Activated CD8-positive, alpha-beta memory T cell treated with anti-CD3 and anti-CD28 coated beads, Interleukin-2, amount 10 ng/mL, durations not matched to agents 7 days and 5 days (primary cell): ENCODE measurements around the gene DCHS2. TPM values are rescaled to one million over a fixed set of nuclear protein-coding genes. Genes with fewer than 3 reads are reported as not detected.

ENCODE experiments used
- ATAC-seq: fragments of 150-1000 bp; cut with Tn5 transposase; one replicate; pipeline ENCODE4 v1.10.0; 2021; ENCODE audit warnings: moderate library complexity
- CTCF ChIA-PET: fragments of 350-600 bp; sonication (Branson Sonifier 250); formaldehyde crosslinking; loops from one replicate; lab custom pipeline; 2021; ENCODE audit warnings: antibody characterized with exemption; lab: Charles Lee
- DNase-seq: peaks from one replicate; pipeline ENCODE4 v3.0.0-alpha.2; 2020
- H3K27ac Mint-ChIP-seq: one replicate; pipeline ENCODE4 v1.8.0; 2021; ENCODE audit warnings: mild to moderate bottlenecking, mixed read lengths
- H3K27me3 Mint-ChIP-seq: one replicate; pipeline ENCODE4 v1.8.0; 2021; ENCODE audit warnings: mixed read lengths
- H3K36me3 Mint-ChIP-seq: one replicate; pipeline ENCODE4 v1.8.0; 2021; ENCODE audit warnings: mild to moderate bottlenecking, mixed read lengths
- H3K4me1 Mint-ChIP-seq: one replicate; pipeline ENCODE4 v1.8.0; 2021; ENCODE audit warnings: mixed read lengths
- H3K4me3 Mint-ChIP-seq: one replicate; pipeline ENCODE4 v1.8.0; 2021; ENCODE audit warnings: mild to moderate bottlenecking, moderate library complexity, mixed read lengths
- H3K9me3 Mint-ChIP-seq: one replicate; pipeline ENCODE4 v1.8.0; 2022; ENCODE audit warnings: low read depth, mixed read lengths
- total RNA-seq, 2 experiments: library from RNA; stranded (reverse); gene quantifications; one replicate each; pipeline ENCODE4 v1.2.3, GENCODE V29; 2021

DCHS2 gene
- total RNA-seq, 2 experiments from 2014 or later = not detected

DNA sequence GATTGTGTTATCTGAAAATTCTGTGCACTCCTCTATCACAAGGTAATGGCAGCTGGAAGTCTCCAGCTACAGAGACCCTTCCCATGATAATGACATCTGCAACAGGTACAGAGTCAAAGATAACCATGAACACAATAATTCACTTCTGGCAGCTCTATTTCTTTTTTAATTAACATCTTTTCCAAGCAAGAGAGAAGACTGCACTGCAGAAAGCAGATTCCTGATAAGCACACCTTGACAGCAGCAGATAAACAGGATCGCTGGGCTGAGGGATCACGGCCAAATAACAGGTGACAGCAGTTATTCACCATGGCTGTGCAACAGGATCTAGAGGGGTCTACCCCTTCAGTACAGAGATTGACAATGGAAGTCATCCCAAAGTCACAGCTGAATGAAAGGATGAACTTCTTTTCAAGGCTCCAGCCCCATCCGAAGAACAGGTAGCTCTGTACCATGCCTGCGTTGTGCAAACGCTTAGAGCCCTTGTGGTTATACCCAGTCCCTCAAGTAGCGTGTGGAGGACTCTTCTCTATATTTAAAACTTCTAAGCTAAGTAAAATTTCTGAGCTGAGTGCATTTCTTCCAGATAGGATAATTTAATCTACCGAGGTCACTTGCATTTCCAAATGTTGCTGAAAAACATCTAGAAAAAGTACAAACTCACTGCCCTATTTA is 66.7 kb downstream of the DCHS2 start:
- Mint-ChIP-seq H3K4me1 (no peaks in the 10 kb centered on the region), H3K27me3 (peaks cover 20% of the 10 kb centered on the region), H3K36me3 (no peaks in the 10 kb centered on the region), H3K9me3 (no peaks in the 10 kb centered on the region), H3K27ac (no peak overlapping the region), H3K4me3 (no peak overlapping the region)
- ATAC-seq (no peak), DNase-seq (no peak)
- CTCF ChIA-PET = interaction anchor here (1.4 kb wide), 1 partner anchor 11 kb away, joined by 5 read pairs; no protein-coding TSS in a partner anchor

DNA sequence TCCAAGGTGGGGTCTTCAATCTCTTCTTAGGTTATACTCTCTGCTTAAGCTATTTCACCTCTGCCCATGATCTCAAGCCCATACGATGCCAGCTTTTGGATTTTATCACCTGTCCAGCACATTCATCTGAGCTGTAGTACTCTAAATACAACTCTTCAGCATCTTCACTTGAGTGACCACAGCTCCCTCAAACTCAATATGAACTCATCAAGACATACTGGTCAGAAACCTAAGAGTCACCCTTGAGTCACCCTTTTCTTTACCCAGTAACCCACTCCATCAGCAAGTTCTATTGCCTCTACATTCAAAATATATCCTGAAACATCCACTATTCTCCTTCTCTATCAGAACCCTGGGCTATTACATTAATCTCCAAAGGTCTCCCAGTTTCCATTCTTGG is 69.4 kb downstream of the DCHS2 start:
- Mint-ChIP-seq H3K27me3 (peaks cover 32% of the 10 kb centered on the region), H3K36me3 (no peaks in the 10 kb centered on the region), H3K4me1 (peaks cover 3% of the 10 kb centered on the region), H3K27ac (no peak overlapping the region), H3K9me3 (no peaks in the 10 kb centered on the region), H3K4me3 (no peak overlapping the region)
- CTCF ChIA-PET = no interaction called here
- ATAC-seq (no peak), DNase-seq (no peak)

DNA sequence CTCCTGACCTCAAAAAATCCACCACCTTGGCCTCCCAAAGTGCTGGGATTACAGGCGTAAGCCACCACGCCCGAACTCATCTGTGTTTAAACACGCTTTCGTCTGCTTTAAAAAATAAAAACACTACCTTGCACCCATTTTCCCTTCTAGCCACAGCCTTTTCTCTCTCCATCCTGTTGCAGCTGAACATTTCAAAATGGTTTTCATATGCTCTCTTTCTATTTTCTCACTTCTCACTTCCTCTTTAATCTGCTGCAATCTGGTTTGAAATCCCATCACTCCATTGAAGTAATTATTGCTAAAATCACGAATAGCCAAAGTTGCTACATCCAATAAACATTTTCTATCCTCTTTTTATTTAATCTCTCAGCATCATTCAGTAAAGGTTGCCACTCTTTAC is 70.0 kb downstream of the DCHS2 start:
- no peak overlapping the region for H3K4me3 Mint-ChIP-seq
- peaks cover 37% of the 10 kb centered on the region for H3K27me3 Mint-ChIP-seq
- peaks cover 7% of the 10 kb centered on the region for H3K4me1 Mint-ChIP-seq
- no peak overlapping the region for H3K27ac Mint-ChIP-seq
- CTCF ChIA-PET = no interaction called here
- DNase-seq (no peak), ATAC-seq (no peak)
- H3K36me3 Mint-ChIP-seq = no peaks in the 10 kb centered on the region
- no peaks in the 10 kb centered on the region for H3K9me3 Mint-ChIP-seq

DNA sequence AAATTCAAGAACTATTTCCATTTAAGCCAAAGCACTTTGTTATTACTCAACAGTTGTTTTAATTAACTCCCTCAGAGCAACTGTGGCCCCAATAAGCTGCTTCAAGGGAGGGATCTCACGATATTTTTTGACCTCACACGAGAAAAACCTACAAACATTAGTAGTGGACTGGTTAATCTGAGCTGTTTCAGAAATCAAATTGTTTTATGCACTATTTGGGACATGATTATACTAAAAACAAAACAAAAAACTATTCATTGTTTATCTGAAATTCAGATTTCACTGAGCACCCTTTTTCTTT is 74.3 kb downstream of the DCHS2 start:
- CTCF ChIA-PET = no interaction called here
- DNase-seq (no peak), ATAC-seq (no peak)
- peaks cover 14% of the 10 kb centered on the region for H3K4me1 Mint-ChIP-seq
- no peaks in the 10 kb centered on the region for H3K36me3 Mint-ChIP-seq
- no peak overlapping the region for H3K4me3 Mint-ChIP-seq
- H3K27ac Mint-ChIP-seq = no peak overlapping the region
- peaks cover 57% of the 10 kb centered on the region for H3K27me3 Mint-ChIP-seq
- no peaks in the 10 kb centered on the region for H3K9me3 Mint-ChIP-seq

DNA sequence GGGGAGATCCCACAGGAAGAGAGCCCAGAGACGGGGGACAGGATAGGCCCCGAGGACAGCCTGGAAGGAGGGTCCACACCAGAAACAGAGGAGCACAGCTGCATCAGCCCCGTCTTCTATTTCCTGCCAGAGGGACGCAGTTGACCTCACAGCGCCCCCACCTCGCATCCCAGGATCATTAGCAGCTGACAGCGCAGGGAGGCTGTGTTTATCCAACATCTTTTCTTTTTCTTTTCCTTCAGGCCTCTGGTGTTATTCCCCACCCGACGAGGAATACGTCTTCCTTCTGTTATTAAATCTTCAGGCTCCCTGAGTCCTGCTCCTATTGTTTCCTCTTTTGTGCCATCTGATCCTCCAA is 75.4 kb downstream of the DCHS2 start:
- DNase-seq (no peak), ATAC-seq (no peak)
- no peaks in the 10 kb centered on the region for H3K36me3 Mint-ChIP-seq
- CTCF ChIA-PET = no interaction called here
- peak overlapping the region; percentile 9 for H3K4me3 Mint-ChIP-seq
- no peaks in the 10 kb centered on the region for H3K9me3 Mint-ChIP-seq
- H3K27me3 Mint-ChIP-seq = peaks cover 53% of the 10 kb centered on the region
- H3K4me1 Mint-ChIP-seq = peaks cover 14% of the 10 kb centered on the region
- H3K27ac Mint-ChIP-seq = no peak overlapping the region

DNA sequence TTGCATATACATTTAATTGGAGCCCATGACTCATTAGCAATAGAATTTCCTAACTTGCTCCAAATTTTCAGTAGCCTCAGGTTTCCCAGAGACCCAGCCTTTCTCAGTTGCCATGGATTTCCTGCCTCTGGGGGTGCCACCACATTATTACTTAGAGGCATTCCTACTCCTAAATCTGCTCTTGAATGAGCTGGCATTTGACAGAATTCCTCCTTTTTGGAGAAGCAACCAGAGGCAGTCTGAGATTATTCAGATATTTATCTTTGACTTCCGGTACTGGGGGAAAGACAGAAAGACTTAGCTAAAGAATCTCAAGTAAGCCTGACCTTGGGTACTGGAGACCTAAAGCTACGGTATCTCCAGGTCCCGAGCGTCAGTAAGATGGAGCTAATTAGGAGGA is 76.3 kb downstream of the DCHS2 start:
- no peaks in the 10 kb centered on the region for H3K36me3 Mint-ChIP-seq
- no peak for ATAC-seq
- H3K4me3 Mint-ChIP-seq = no peak overlapping the region
- no peak overlapping the region for H3K27ac Mint-ChIP-seq
- H3K9me3 Mint-ChIP-seq = no peaks in the 10 kb centered on the region
- CTCF ChIA-PET = no interaction called here
- peaks cover 59% of the 10 kb centered on the region for H3K27me3 Mint-ChIP-seq
- no peak for DNase-seq
- peaks cover 14% of the 10 kb centered on the region for H3K4me1 Mint-ChIP-seq

DNA sequence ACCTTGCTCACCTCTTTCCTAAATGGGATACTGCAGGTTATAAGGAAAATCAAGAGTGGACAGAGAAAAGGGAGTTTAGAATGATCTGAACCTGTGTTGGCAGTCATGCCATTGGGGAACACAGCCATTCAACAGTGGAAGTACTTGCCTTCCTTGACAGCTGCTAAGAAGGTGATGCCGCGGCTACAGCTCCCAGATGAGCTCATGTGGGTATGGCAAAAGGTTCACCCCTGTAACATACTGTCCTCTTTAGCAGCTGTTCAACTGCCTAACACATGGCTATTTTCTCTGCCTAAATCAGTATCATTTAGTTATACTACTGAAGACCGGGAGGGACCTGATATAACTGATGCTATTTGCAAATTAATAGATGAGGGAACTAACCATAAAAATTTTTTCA is 76.8 kb downstream of the DCHS2 start:
- DNase-seq (no peak), ATAC-seq (no peak)
- Mint-ChIP-seq H3K4me3 (no peak overlapping the region), H3K27ac (no peak overlapping the region), H3K9me3 (no peaks in the 10 kb centered on the region), H3K36me3 (no peaks in the 10 kb centered on the region), H3K27me3 (peaks cover 55% of the 10 kb centered on the region), H3K4me1 (peaks cover 14% of the 10 kb centered on the region)
- CTCF ChIA-PET = no interaction called here

DNA sequence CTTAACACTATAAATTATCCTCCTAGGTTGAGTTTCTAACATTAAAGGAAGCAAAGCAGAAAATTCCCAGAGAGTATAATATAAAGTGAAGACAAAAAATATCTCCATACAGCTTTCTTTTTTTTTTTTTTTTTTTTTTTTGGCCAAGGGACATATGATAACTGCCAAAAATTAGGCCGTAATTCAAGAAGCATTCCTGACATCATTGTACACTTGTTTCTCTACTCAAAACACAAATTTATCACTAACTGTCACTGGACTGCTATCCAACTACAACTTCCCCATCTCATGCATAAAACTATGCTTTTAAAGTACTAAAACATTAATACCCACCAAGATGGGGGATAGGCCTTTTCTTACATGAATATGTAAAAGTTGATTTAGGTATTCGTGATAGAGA is 77.2 kb downstream of the DCHS2 start:
- no peak overlapping the region for H3K27ac Mint-ChIP-seq
- ATAC-seq (no peak), DNase-seq (no peak)
- CTCF ChIA-PET = interaction anchor here (1.0 kb wide), 1 partner anchor 10 kb away, joined by 5 read pairs; no protein-coding TSS in a partner anchor
- peaks cover 52% of the 10 kb centered on the region for H3K27me3 Mint-ChIP-seq
- H3K4me3 Mint-ChIP-seq = no peak overlapping the region
- H3K4me1 Mint-ChIP-seq = peaks cover 14% of the 10 kb centered on the region
- no peaks in the 10 kb centered on the region for H3K9me3 Mint-ChIP-seq
- H3K36me3 Mint-ChIP-seq = no peaks in the 10 kb centered on the region

DNA sequence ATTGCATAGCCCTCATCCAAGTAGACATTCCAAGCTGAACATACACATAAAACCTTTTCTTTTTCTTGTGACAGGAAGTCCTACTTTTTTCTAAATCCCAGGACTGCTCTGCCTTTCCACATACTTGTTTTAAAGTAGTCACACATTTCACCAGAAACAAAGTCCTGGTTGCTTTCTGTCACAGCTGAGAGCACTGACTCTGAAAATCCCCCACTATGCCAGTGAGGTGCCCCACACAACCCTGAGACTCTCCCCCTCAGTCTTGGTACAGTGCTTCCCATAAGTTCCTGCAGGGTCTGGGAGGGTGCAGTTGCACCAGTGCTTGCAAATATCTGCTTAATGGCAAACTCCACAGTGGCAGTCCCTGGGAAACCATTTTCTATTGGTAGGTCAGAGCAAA is 84.2 kb downstream of the DCHS2 start:
- H3K9me3 Mint-ChIP-seq = no peaks in the 10 kb centered on the region
- ATAC-seq (no peak), DNase-seq (no peak)
- no peak overlapping the region for H3K4me3 Mint-ChIP-seq
- H3K36me3 Mint-ChIP-seq = no peaks in the 10 kb centered on the region
- CTCF ChIA-PET = no interaction called here
- peaks cover 10% of the 10 kb centered on the region for H3K27me3 Mint-ChIP-seq
- no peak overlapping the region for H3K27ac Mint-ChIP-seq
- H3K4me1 Mint-ChIP-seq = peaks cover 2% of the 10 kb centered on the region

DNA sequence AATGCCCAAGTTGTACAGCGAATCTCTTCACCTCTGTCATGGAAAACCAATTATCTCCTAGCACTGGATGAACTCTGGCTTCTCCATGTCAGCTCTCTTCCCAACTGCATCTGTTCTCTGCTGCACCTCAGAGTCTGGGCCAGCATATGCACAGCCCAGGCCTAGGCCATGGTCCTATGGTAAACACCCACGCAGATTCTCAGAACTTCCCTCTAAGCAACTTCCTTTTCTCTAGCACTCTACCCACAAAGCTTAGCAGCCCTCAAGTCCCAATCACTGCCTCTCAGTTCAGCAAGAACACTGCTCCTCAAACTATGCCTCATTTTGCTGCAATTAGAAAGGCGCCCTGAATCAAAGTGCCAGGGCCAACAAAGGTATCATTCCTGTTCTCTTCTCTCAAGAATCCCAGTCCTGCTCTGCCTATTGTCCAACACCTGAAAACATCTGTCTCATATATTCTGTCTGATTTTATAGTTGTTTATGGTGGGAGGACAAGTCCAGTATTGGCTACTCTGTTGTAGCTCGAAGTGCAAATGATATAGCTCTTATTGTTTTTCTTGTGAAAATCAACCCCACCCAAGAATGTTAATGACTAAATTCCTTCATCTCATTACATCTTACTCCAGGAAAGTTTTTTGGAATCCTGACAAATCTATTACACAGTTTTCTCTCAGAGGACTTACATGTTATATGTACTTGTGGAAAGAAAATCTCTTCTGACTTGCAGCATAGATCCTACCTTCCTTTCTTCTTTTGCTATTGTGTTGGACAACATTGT is 85.4 kb downstream of the DCHS2 start:
- Mint-ChIP-seq H3K36me3 (no peaks in the 10 kb centered on the region), H3K4me3 (no peak overlapping the region), H3K4me1 (peaks cover 2% of the 10 kb centered on the region), H3K9me3 (no peaks in the 10 kb centered on the region), H3K27me3 (peaks cover 6% of the 10 kb centered on the region), H3K27ac (no peak overlapping the region)
- DNase-seq (no peak), ATAC-seq (no peak)
- CTCF ChIA-PET = no interaction called here

DNA sequence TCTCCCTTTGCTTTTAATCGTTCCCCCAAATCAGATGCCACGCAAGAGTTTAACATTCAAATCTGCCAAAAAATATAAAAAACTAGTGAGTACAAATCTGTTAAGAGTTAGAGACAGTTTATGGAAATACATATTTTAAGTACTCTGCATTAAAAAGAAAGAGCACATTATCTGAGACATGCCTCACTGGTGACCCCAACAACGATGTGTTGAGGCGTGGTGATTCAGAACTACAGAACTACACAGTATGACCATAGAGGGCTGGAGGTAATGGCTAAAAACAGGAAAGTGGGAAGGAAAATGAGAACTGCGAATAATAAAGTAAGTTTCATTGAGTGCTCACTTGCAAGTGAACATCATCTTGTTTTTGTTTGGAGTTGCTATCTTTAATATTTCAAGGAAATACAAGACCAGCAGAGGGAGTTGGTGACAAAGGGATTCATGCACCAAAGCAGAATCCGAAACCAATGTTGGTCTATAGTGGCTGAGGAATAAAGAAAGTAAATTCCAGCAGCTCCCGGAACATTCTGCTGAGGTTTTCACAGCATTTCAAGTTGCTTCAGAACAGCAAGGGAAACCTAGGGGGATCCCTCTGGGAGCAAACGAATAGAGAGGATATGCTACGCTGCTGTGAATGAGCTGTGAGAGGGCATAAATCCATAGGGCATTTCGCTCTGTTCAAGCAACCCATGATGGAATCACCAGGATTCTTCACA is 92.2 kb downstream of the DCHS2 start:
- ATAC-seq (no peak), DNase-seq (no peak)
- Mint-ChIP-seq H3K27ac (no peak overlapping the region), H3K9me3 (no peaks in the 10 kb centered on the region), H3K4me3 (no peak overlapping the region), H3K36me3 (no peaks in the 10 kb centered on the region), H3K27me3 (peaks cover 3% of the 10 kb centered on the region), H3K4me1 (no peaks in the 10 kb centered on the region)
- CTCF ChIA-PET = no interaction called here

DNA sequence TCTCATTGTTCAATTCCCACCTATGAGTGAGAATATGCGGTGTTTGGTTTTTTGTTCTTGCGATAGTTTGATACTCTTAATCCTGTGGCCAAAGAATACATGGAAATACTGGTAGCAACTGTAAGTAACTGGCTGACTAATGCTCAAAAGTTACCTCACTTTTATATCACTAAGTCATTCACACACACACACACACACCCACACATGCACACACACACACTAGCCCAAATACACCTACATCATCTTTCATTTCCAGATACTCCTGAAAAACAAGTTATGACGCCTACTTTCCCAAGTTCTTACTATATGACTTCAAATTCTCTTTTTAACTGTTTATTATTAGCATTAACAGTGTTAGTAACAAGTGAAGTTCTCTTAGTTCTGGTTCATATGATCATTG is 101.3 kb downstream of the DCHS2 start:
- peaks cover 4% of the 10 kb centered on the region for H3K9me3 Mint-ChIP-seq
- H3K4me1 Mint-ChIP-seq = no peaks in the 10 kb centered on the region
- no peaks in the 10 kb centered on the region for H3K27me3 Mint-ChIP-seq
- DNase-seq (no peak), ATAC-seq (no peak)
- no peak overlapping the region for H3K4me3 Mint-ChIP-seq
- H3K27ac Mint-ChIP-seq = no peak overlapping the region
- CTCF ChIA-PET = no interaction called here
- H3K36me3 Mint-ChIP-seq = no peaks in the 10 kb centered on the region

DNA sequence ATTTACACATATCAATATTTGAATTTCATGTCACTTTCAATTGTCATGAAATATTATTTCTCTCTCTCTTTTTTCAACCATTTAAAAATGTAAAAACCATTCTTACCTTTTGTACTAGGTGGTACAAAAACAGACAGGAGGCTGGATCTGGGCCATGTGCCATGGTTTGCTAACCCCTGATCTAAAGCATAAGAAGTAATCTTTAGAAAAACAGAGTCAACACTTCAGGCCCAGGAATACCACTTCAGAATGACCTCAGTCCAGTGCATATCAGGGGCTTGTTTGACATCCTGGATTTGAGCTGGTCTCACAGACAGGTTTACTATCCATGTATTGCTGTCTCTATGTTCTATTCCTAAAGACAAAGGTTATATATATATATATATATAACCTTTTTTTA is 102.5 kb downstream of the DCHS2 start:
- peaks cover 4% of the 10 kb centered on the region for H3K9me3 Mint-ChIP-seq
- ATAC-seq (no peak), DNase-seq (no peak)
- no peak overlapping the region for H3K27ac Mint-ChIP-seq
- CTCF ChIA-PET = no interaction called here
- H3K36me3 Mint-ChIP-seq = no peaks in the 10 kb centered on the region
- H3K4me3 Mint-ChIP-seq = no peak overlapping the region
- no peaks in the 10 kb centered on the region for H3K27me3 Mint-ChIP-seq
- H3K4me1 Mint-ChIP-seq = no peaks in the 10 kb centered on the region

DNA sequence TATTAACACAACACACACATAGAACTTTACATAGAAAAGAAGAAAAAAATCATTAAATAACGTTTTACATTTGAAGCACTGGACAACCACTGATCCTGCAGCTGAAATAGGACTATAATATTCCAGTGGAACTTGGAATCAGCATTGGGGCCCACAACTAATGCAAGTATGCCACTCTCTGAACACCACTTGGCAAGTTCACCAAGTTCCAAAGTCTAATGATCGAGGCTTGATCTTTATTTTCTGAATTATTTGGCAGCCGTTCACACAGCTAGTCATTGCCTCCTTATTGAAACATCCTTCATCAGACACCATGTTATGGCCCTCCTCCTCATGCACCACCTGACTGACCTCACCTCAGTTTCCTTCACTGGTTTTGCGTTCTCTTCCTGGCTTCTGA is 107.6 kb downstream of the DCHS2 start:
- CTCF ChIA-PET = no interaction called here
- no peak overlapping the region for H3K4me3 Mint-ChIP-seq
- H3K27ac Mint-ChIP-seq = no peak overlapping the region
- DNase-seq (no peak), ATAC-seq (no peak)
- no peaks in the 10 kb centered on the region for H3K36me3 Mint-ChIP-seq
- no peaks in the 10 kb centered on the region for H3K27me3 Mint-ChIP-seq
- peaks cover 4% of the 10 kb centered on the region for H3K9me3 Mint-ChIP-seq
- no peaks in the 10 kb centered on the region for H3K4me1 Mint-ChIP-seq
